NCI-H1436 treated with DMSO at 0.1 percent for 48 hours (cell line): ENCODE measurements around the gene CLDN15.
"Not testable (repeated sequence)": the region's sequence is repeated elsewhere in the genome, so short reads cannot be mapped to it uniquely, and the experiment has no call there.

Source experiments
- DNase-seq: peaks from one replicate; lab custom pipeline; 2025; lab: John Stamatoyannopoulos, UW

The CLDN15 gene, protein sequence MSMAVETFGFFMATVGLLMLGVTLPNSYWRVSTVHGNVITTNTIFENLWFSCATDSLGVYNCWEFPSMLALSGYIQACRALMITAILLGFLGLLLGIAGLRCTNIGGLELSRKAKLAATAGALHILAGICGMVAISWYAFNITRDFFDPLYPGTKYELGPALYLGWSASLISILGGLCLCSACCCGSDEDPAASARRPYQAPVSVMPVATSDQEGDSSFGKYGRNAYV

GRCh38 chr7:101237206-101238067 lies at the start of gene CLDN15:
CLDN15 (minus strand) TSS chr7:101237802; CDS start chr7:101237581, 221 bp downstream.
- no peak for DNase-seq

GRCh38 chr7:101287032-101287431 lies 49.4 kb upstream of the CLDN15 start:
- no peak for DNase-seq

DNA sequence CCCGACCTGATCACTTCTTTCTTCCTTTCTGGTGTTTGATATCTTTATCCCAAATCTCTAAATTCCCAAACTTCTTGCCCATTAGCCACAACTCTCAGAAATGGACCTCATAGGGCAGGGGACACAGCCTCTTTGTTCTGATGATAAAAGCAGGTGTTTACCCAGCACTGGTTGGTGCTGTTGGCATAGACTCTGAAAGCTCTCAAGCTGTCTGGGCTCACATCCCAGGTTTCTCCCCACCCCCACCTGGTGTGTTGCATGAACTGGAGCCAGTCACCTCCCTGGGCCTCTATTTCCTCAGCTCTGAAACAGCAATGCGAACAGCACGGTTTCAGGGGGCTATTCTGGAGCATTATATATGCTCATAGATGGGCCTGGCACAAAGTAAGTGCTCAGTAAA lies 48.3 kb upstream of the CLDN15 start:
- not testable (repeated sequence) for DNase-seq

DNA sequence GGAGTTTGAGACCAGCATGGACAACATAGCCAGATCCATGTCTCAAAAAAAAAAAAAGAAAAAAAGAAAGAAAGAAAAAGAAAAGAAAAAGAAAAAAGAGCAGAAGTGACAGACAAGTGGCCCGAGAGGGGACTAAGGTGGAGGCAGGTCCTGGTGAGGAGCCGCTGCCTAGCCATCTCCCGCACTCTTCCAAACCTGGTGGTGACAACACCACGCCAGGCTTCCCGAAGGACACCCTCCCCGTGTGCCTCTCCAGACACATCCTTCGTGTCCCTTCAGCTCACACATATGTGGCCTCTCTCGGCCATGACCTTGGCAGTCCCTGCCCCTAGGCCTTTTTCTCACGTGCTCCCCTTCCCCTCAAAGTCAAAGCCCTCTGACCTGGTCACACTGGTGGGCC lies 47.6 kb upstream of the CLDN15 start:
- no peak for DNase-seq

GRCh38 chr7:101280912-101281311 lies 43.3 kb upstream of the CLDN15 start:
- not testable (repeated sequence) for DNase-seq

- no peak for DNase-seq
Observed at GRCh38 chr7:101278461-101279292, 41.1 kb upstream of the CLDN15 start.

GRCh38 chr7:101277155-101277554 lies 39.6 kb upstream of the CLDN15 start:
- DNase-seq, result no peak

GRCh38 chr7:101273206-101273605 lies 35.6 kb upstream of the CLDN15 start:
- no peak for DNase-seq

DNA sequence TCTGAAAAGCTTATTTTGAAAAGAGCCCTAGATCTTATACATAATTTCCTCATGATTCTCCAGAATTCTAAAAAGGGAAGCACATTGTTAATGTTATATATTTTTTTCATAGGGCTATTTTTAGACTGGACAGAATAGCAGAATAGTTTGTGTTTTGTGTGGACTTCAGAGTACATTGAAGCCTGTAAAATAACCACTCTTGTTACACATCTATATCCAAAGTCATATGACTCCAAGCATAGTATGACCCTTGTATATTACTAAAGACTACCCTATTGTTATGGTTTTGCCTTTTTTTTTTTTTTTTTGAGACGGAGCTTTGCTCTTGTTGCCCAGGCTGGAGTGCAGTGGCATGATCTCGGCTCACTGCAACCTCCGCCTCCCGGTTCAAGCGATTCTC lies 33.4 kb upstream of the CLDN15 start:
- no peak for DNase-seq

DNA sequence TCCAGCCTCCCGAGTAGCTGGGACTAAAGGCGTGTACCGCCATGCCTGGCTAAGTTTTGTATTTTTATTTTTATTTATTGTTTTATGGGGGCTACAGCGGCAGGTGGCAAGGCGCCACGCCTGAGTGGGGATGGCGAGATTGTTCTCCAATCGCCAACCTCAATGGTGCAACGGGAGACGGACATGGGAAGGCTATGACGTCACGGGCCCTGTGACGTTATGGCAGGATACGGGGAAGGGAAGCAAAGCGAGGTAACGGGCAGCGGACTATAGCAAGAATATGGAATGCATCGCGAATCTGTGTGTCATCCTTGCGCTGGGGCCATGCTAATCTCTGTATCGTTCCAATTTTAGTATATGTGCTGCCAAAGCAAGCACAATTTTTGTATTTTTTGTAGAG lies 32.1 kb upstream of the CLDN15 start:
- DNase-seq, result no peak

- DNase-seq, result no peak
Observed at GRCh38 chr7:101265622-101266516, 28.3 kb upstream of the CLDN15 start.

GRCh38 chr7:101264102-101264706 lies 26.6 kb upstream of the CLDN15 start:
- DNase-seq, result not testable (repeated sequence)

- DNase-seq, result no peak
Observed at GRCh38 chr7:101258243-101258731, 20.7 kb upstream of the CLDN15 start.

- DNase-seq, result no peak
Observed at GRCh38 chr7:101255796-101256195, 18.2 kb upstream of the CLDN15 start.

- not testable (repeated sequence) for DNase-seq
Observed at GRCh38 chr7:101253199-101253598, 15.6 kb upstream of the CLDN15 start.

DNA sequence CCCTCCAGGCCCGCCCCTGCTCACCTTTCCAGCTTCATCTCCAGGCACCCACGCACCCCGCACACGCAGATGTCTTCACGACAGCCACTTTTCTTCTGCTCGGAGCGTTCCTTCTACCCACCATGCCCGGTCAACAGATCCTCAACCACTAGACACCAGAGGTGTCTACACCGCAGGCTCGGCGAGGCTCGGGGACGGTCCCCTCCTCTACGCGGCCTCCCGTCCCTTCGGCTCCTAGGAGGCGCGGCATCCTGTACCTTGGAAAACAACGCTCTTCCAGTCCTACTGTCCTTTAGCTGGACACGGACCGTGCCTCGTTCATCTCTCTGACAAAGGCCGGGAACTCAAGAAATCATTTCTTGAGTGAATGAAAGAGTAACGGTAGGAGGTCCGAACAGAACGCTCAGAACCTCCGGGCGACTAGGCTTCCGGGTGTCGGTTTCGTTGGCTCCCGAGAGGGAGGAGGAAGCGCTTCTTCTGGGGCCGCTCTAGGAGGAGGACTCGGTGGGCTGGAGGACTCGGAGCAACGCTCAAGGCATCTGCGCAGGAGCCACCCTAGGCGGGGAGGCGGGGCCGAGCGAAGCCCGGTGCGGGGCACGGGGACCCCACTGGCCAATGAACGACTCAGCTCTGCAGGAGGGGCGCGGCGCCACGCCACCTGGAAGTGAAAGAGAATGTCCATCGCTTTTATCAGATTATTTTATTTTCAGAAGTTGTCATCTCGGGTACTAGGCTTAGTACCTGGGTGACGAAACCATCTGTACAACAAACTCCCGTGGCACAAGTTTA lies 14.5 kb upstream of the CLDN15 start:
- DNase-seq, result peak; percentile 69

GRCh38 chr7:101250324-101250723 lies 12.7 kb upstream of the CLDN15 start:
- DNase-seq, result no peak

DNA sequence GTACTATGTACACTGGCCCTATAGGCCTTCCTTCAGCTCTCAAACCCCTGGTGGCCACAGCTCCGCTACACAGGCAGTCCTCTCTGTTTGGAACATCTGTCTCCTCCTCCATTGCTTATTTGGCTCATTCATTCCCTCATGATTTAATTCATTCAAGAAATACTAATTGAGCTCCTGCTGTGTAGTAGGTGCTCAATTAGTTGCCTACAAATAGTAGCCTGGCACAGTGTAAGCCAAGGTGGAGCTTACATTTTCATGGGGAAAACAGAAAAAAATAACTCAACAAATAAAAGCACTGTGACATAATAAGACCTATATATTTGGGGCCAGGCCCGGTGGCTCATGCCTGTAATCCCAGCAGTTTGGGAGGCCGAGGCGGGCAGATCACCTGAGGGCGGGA lies 10.7 kb upstream of the CLDN15 start:
- no peak for DNase-seq

DNA sequence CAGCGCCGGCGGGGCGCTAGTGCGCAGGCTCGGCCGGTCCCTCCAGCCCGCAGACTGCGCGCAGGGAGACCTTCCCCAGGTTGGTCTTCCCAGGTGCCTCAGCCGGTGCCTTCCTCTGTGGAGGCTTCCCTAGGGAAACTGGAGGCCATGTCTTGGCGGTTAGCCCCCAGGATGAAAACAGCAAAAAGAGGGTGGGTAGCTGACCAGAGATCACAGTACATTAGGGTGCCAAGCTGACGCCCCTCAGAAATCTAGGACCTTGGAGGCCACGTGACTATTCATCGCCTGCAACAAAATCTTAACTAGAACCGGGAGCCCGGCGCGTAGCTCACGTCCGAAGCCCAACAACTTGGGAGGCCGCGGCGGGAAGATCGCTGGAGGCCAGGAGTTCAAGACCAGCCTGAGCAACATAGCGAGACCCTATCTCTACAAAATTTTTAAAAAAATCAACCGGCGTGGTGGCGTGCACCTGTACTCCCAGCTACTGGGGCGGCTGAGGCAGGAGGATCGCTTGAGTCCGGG lies 7.6 kb upstream of the CLDN15 start:
- no peak for DNase-seq
